Stimulated activated naive CD4-positive, alpha-beta T cell treated with Interleukin-2 at 50 U/mL for 16 hours (primary cell): ENCODE measurements around the gene UFL1.

Experiments used
- DNase-seq: peaks from one replicate; lab custom pipeline; 2025; lab: John Stamatoyannopoulos, UW

Gene UFL1

DNA sequence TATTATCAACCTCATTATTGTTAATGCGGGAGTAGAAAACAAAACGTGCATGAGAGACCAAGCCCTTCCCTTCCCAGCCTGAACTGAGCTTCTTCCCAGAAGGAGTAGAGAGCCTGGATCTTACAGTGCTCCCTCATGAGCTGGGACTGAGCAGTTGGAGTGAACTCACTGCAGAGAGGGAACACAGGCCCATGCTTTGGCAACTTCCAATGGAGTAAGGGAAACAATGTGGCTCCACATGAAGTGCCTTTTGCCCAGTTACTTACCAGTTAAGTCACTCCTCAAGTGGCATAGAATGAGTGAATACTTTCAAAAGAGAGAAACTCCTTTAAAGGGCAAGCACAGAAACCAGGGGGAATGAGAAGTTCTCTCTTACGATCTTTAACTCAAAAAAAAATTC lies 53.8 kb downstream of the UFL1 start:
- no peak for DNase-seq

DNA sequence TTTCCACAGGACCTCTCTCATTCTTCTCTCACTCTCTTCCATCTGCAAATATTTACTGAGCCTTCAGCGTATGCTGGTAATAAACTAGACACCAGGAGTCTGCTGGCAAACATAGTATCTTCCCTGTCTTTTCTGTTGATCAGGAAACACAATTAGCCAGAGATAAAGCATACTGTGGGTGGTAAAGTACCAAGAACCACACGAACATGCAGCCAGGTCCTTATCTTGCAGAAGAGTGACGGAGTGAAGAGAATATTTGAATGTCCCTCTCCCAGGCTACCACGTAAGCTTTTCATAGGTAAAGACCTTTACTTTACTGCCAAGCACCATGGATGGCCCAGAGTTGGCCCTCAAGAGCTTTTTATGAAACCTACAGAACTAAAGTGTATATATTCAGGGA lies 54.6 kb downstream of the UFL1 start:
- DNase-seq: no peak

DNA sequence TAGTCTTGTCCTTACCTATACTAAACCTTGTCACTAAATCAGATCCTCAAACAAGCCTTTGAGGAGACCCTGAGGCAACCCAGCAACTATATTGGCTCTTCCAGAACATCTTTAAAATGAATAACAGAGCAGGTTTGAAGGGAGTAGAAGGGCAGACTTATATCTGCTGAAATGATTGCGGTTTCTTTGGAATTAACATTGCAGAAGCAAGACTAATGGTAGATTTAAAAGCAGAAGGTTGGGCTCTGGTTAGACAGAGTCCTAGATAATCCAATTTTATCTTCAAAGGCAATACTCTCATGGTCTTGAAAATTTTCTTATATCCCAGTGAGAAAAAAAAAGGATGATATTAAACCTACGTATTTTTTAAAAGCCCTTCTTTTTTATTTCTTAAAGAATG lies 60.4 kb downstream of the UFL1 start:
- DNase-seq: no peak

DNA sequence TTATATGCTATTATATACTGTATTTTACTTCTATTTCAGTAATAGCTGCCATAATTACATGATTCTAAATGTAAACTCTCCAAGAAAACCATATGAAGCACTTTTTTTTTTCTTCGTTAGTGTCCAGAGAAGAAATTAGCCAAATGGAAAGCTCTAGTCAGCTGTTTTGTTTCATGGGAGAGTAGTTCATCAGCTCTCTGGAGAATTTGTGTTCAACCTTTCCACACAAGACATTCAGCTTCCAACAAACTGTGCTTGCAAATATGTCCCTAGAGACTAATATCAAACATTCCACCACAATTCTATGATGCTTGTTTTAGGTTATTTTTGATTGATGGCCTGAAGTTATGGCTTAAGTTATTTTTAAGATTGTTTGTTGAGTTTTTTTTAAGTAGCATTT lies 60.8 kb downstream of the UFL1 start:
- no peak for DNase-seq

DNA sequence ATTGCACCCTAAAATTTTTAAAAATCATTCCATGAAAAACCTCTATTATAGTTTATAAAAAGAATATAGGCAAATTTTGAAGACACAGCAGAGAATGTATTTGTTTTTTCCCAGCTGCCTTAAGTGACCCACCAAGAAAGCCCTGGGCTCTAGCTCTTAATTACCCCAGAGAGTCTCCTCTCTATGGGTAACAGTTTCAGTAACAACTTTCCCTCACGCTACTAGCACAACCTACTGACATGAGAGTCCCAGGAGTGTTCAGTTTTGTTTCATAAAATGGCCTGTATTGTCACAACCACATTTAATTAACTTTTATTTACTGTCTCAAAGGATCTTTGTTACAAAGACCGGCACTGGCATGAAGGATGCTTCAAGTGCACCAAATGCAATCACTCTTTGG lies 82.8 kb downstream of the UFL1 start:
- no peak for DNase-seq
